Measurements from ENCODE around the gene EPDR1.

Gene EPDR1

GRCh38 chr7:37894671-37895070, 25.8 kb upstream of the EPDR1 start:
- H4K20me1 ChIP-seq (ENCODE audit: insufficient read depth, low read length, poor library complexity, severe bottlenecking): no peaks in the 10 kb centered on the region
- no peaks in the 10 kb centered on the region for H3K27me3 ChIP-seq (ENCODE audit: insufficient read depth, low read length, poor library complexity, severe bottlenecking)
- H3K4me2 ChIP-seq (ENCODE audit: low read depth, low read length, poor library complexity, severe bottlenecking): no peak overlapping the region
- H3K9me3 ChIP-seq (ENCODE audit: insufficient read depth, low read depth, low read length): no peaks in the 10 kb centered on the region
- no peak overlapping the region for H3K4me3 ChIP-seq (ENCODE audit: low read length, poor library complexity, severe bottlenecking)
- no peak overlapping the region for H3K9ac ChIP-seq (ENCODE audit: low read depth, low read length, poor library complexity, severe bottlenecking)
- H3K79me2 ChIP-seq (ENCODE audit: insufficient read depth, low read length): no peaks in the 10 kb centered on the region
- H3K4me1 ChIP-seq (ENCODE audit: insufficient read depth, low read length, poor library complexity, severe bottlenecking): no peaks in the 10 kb centered on the region
- H3F3A ChIP-seq (ENCODE audit: low read depth): no peaks in the 10 kb centered on the region
- no peaks in the 10 kb centered on the region for H3K36me3 ChIP-seq (ENCODE audit: insufficient read depth, low read length)
- H2AFZ ChIP-seq (ENCODE audit: low read length): no peak overlapping the region
- H3K9me2 ChIP-seq (replicated peaks; ENCODE audit: low read depth, low read length): no peaks in the 10 kb centered on the region
- TF ChIP-seq CTCF (conservative IDR thresholded peaks at IDR 0.05; ENCODE audit: low read length): no peak
- TF ChIP-seq EZH2phosphoT487 (IDR thresholded peaks at IDR 0.05; ENCODE audit: borderline replicate concordance): no peak

GRCh38 chr7:37899712-37900247, 20.7 kb upstream of the EPDR1 start:
- H3K9me3 ChIP-seq (ENCODE audit: insufficient read depth, low read depth, low read length): no peaks in the 10 kb centered on the region
- H3K36me3 ChIP-seq (ENCODE audit: insufficient read depth, low read length): no peaks in the 10 kb centered on the region
- no peaks in the 10 kb centered on the region for H3F3A ChIP-seq (ENCODE audit: low read depth)
- no peak overlapping the region for H2AFZ ChIP-seq (ENCODE audit: low read length)
- H4K20me1 ChIP-seq (ENCODE audit: insufficient read depth, low read length, poor library complexity, severe bottlenecking): no peaks in the 10 kb centered on the region
- no peak overlapping the region for H3K4me3 ChIP-seq (ENCODE audit: low read length, poor library complexity, severe bottlenecking)
- H3K4me2 ChIP-seq (ENCODE audit: low read depth, low read length, poor library complexity, severe bottlenecking): no peak overlapping the region
- H3K9me2 ChIP-seq (replicated peaks; ENCODE audit: low read depth, low read length): no peaks in the 10 kb centered on the region
- no peak for TF ChIP-seq EZH2phosphoT487 (IDR thresholded peaks at IDR 0.05; ENCODE audit: borderline replicate concordance)
- TF ChIP-seq CTCF (conservative IDR thresholded peaks at IDR 0.05; ENCODE audit: low read length): no peak
- H3K4me1 ChIP-seq (ENCODE audit: insufficient read depth, low read length, poor library complexity, severe bottlenecking): no peaks in the 10 kb centered on the region
- no peak overlapping the region for H3K9ac ChIP-seq (ENCODE audit: low read depth, low read length, poor library complexity, severe bottlenecking)
- H3K27me3 ChIP-seq (ENCODE audit: insufficient read depth, low read length, poor library complexity, severe bottlenecking): no peaks in the 10 kb centered on the region
- no peaks in the 10 kb centered on the region for H3K79me2 ChIP-seq (ENCODE audit: insufficient read depth, low read length)

GRCh38 chr7:37901236-37901827, 19.1 kb upstream of the EPDR1 start:
- no peak overlapping the region for H3K4me2 ChIP-seq (ENCODE audit: low read depth, low read length, poor library complexity, severe bottlenecking)
- 0 out of 2 replicates have a peak overlapping the region, but pooled peaks have one; percentile 29 for H2AFZ ChIP-seq (ENCODE audit: low read length)
- H3K27me3 ChIP-seq (ENCODE audit: insufficient read depth, low read length, poor library complexity, severe bottlenecking): no peaks in the 10 kb centered on the region
- TF ChIP-seq EZH2phosphoT487 (IDR thresholded peaks at IDR 0.05; ENCODE audit: borderline replicate concordance) (no peak), CTCF (conservative IDR thresholded peaks at IDR 0.05; ENCODE audit: low read length) (peak; percentile 97)
- no peaks in the 10 kb centered on the region for H3K9me3 ChIP-seq (ENCODE audit: insufficient read depth, low read depth, low read length)
- no peak overlapping the region for H3K4me3 ChIP-seq (ENCODE audit: low read length, poor library complexity, severe bottlenecking)
- no peaks in the 10 kb centered on the region for H4K20me1 ChIP-seq (ENCODE audit: insufficient read depth, low read length, poor library complexity, severe bottlenecking)
- H3K4me1 ChIP-seq (ENCODE audit: insufficient read depth, low read length, poor library complexity, severe bottlenecking): no peaks in the 10 kb centered on the region
- H3K9ac ChIP-seq (ENCODE audit: low read depth, low read length, poor library complexity, severe bottlenecking): no peak overlapping the region
- no peaks in the 10 kb centered on the region for H3F3A ChIP-seq (ENCODE audit: low read depth)
- no peaks in the 10 kb centered on the region for H3K79me2 ChIP-seq (ENCODE audit: insufficient read depth, low read length)
- H3K36me3 ChIP-seq (ENCODE audit: insufficient read depth, low read length): no peaks in the 10 kb centered on the region
- H3K9me2 ChIP-seq (replicated peaks; ENCODE audit: low read depth, low read length): no peaks in the 10 kb centered on the region

All from Loucy (cell line).